A673 (cell line): Measurements from ENCODE around the gene CPXM2. TPM values are rescaled to one million over a fixed set of nuclear protein-coding genes. Genes with fewer than 3 reads are reported as not detected.

Experiments used
- BruUV-seq: library from RNA; stranded (reverse); fragments of 400-500 nt; replicated peaks from 2 replicates; lab custom pipeline; 2021; lab: Mats Ljungman, UMichigan
- CTCF ChIA-PET: fragments of 300-600 bp; sonication (Branson Sonifier 250); formaldehyde crosslinking; loops from one replicate; lab custom pipeline; 2022; ENCODE audit warnings: antibody characterized with exemption; lab: Charles Lee
- POLR2A ChIA-PET: fragments of 300-600 bp; sonication (Branson Sonifier 250); formaldehyde crosslinking; loops from one replicate; lab custom pipeline; 2022; ENCODE audit warnings: antibody characterized with exemption; ENCODE audit not compliant: low non-redundant PET; lab: Charles Lee
- DNase-seq: peaks from one replicate; pipeline ENCODE4 v3.0.0-alpha.2; 2015; ENCODE audit warnings: low spot score
- H3K27ac ChIP-seq: fragments of 200-600 bp; sonication (generic); 2 replicates; pipeline ENCODE4 v1.5.1; 2016; ENCODE audit warnings: mixed run types, low read depth, mild to moderate bottlenecking, mixed read lengths, antibody characterized with exemption, low read length; ENCODE audit not compliant: poor library complexity, severe bottlenecking
- H3K27me3 ChIP-seq: fragments of 200-600 bp; sonication (generic); replicated peaks from 2 replicates; pipeline ENCODE4 v1.6.1; 2017; ENCODE audit warnings: mixed run types, low read depth, mild to moderate bottlenecking, mixed read lengths, antibody characterized with exemption, low read length; ENCODE audit not compliant: insufficient read depth, poor library complexity
- H3K36me3 ChIP-seq: fragments of 200-600 bp; sonication (generic); 2 replicates; pipeline ENCODE4 v1.6.1; 2016; ENCODE audit warnings: mixed run types, mild to moderate bottlenecking, mixed read lengths, antibody characterized with exemption, low read length; ENCODE audit not compliant: insufficient read depth, poor library complexity, severe bottlenecking
- H3K4me1 ChIP-seq: fragments of 200-600 bp; sonication (generic); 2 replicates; pipeline ENCODE4 v1.6.1; 2017; ENCODE audit warnings: mixed run types, mild to moderate bottlenecking, mixed read lengths, antibody characterized with exemption, low read length; ENCODE audit not compliant: insufficient read depth, poor library complexity, severe bottlenecking
- H3K4me3 ChIP-seq: fragments of 200-600 bp; sonication (generic); 2 replicates; pipeline ENCODE4 v1.5.1; 2016; ENCODE audit warnings: low read depth, mixed run types, mild to moderate bottlenecking, mixed read lengths, low read length; ENCODE audit not compliant: poor library complexity, severe bottlenecking
- H3K9me3 ChIP-seq: fragments of 200-600 bp; sonication (generic); 2 replicates; pipeline ENCODE4 v1.6.1; 2016; ENCODE audit warnings: mixed run types, low read depth, mild to moderate bottlenecking, mixed read lengths, antibody characterized with exemption, low read length; ENCODE audit not compliant: poor library complexity, severe bottlenecking
- EZH2 ChIP-seq: fragments of 200-600 bp; sonication (generic); IDR thresholded peaks from 2 replicates; pipeline ENCODE4 v1.6.1; 2017; ENCODE audit warnings: borderline replicate concordance, low read depth, mild to moderate bottlenecking, mixed read lengths, antibody characterized with exemption, low read length; ENCODE audit not compliant: poor library complexity, severe bottlenecking
- intact Hi-C: fragments of 100-400 bp; cut with micrococcal nuclease; formaldehyde crosslinking; loops from one replicate; pipeline ENCODE4 v1.10.0; 2022; ENCODE audit not compliant: unreplicated experiment
- total RNA-seq: library from RNA; stranded (reverse); gene quantifications from 2 replicates; pipeline ENCODE4 v1.2.3, GENCODE V29; 2021
- TF ChIP-seq, protein P1 (sequence below): fragments of 300-800, 200-600 bp; sonication (generic); conservative IDR thresholded peaks from 2 replicates; pipeline ENCODE4 v1.5.1; 2017; ENCODE audit warnings: low read depth, mild to moderate bottlenecking, antibody characterized with exemption, low read length, moderate library complexity, mixed read lengths

The CPXM2 gene
- total RNA-seq, 1 experiment from 2014 or later = not detected

GRCh38 chr10:123859653-123860050 lies 32.0 kb downstream of the CPXM2 start:
- H3K36me3 ChIP-seq = no peaks in the 10 kb centered on the region
- no peak overlapping the region for H3K27ac ChIP-seq
- CTCF ChIA-PET = no interaction called here
- intact Hi-C loops = no loop called here
- BruUV-seq = no TSS peak
- H3K27me3 ChIP-seq = peaks cover 69% of the 10 kb centered on the region
- DNase-seq = no peak
- H3K4me1 ChIP-seq = no peaks in the 10 kb centered on the region
- no peak overlapping the region for H3K4me3 ChIP-seq
- no peak for TF ChIP-seq EZH2
- TF ChIP-seq, protein P1, sequence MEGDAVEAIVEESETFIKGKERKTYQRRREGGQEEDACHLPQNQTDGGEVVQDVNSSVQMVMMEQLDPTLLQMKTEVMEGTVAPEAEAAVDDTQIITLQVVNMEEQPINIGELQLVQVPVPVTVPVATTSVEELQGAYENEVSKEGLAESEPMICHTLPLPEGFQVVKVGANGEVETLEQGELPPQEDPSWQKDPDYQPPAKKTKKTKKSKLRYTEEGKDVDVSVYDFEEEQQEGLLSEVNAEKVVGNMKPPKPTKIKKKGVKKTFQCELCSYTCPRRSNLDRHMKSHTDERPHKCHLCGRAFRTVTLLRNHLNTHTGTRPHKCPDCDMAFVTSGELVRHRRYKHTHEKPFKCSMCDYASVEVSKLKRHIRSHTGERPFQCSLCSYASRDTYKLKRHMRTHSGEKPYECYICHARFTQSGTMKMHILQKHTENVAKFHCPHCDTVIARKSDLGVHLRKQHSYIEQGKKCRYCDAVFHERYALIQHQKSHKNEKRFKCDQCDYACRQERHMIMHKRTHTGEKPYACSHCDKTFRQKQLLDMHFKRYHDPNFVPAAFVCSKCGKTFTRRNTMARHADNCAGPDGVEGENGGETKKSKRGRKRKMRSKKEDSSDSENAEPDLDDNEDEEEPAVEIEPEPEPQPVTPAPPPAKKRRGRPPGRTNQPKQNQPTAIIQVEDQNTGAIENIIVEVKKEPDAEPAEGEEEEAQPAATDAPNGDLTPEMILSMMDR = no peak
- POLR2A ChIA-PET = no interaction called here
- no peaks in the 10 kb centered on the region for H3K9me3 ChIP-seq

DNA sequence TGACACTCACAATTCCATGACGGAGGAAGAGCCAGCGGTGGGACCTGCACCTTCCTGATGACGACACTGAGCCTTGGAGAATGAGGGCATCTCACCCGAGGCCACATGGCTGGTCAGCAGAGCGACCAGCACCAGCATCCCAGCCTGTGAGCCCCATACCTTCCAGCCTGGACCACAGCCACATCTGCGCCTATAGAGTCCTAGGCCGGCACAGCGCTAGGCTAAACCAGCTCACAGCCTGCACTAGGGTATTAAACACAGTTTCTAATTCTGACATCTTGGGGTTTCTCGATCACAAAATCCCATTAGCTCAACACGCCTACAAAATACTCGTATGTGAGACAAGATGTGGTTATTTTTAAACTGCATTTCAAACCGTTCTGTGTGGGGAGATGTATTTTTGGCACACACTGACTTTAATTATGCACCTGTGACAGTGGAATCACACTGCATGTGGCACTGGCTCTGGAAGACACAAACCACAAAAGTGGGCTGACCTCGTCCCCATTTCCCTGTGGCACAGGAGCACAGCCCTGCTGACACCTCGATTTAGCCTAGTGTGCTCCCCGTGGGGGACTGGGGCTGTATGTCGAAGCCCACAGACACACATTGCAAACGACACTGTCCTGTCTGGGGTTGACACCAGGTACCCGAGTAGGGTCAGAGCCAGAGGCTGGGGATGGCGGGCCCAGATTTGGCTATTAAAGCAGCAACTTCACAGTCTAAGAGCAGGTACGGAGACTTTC lies 32.5 kb downstream of the CPXM2 start:
- intact Hi-C loops = no loop called here
- BruUV-seq = no TSS peak
- CTCF ChIA-PET = no interaction called here

GRCh38 chr10:123858077-123858681 lies 33.4 kb downstream of the CPXM2 start:
- H3K9me3 ChIP-seq = no peaks in the 10 kb centered on the region
- no peak overlapping the region for H3K4me3 ChIP-seq
- H3K27me3 ChIP-seq = peaks cover 72% of the 10 kb centered on the region
- ChIA-PET POLR2A (no interaction called here), CTCF (no interaction called here)
- DNase-seq = peak; percentile 2
- BruUV-seq = no TSS peak
- no peaks in the 10 kb centered on the region for H3K36me3 ChIP-seq
- no peak overlapping the region for H3K27ac ChIP-seq
- intact Hi-C loops = no loop called here
- no peaks in the 10 kb centered on the region for H3K4me1 ChIP-seq
- TF ChIP-seq, protein P1 = no peak
- no peak for TF ChIP-seq EZH2

More for the DNA sequence above, 32.5 kb downstream of the CPXM2 start:
- H3K36me3 ChIP-seq = no peaks in the 10 kb centered on the region
- no peak overlapping the region for H3K4me3 ChIP-seq
- POLR2A ChIA-PET = no interaction called here
- H3K9me3 ChIP-seq = no peaks in the 10 kb centered on the region
- no peak for TF ChIP-seq EZH2
- TF ChIP-seq, protein P1 = no peak
- H3K4me1 ChIP-seq = no peaks in the 10 kb centered on the region
- H3K27me3 ChIP-seq = peaks cover 71% of the 10 kb centered on the region
- DNase-seq = no peak
- H3K27ac ChIP-seq = no peak overlapping the region
